Mammary epithelial cell (primary cell): Measurements from ENCODE around the gene OR51A7.
"Not testable (repeated sequence)": the region's sequence is repeated elsewhere in the genome, so short reads cannot be mapped to it uniquely, and the experiment has no call there.

ENCODE experiments used
- CTCF ChIP-seq, 2 donors: IDR thresholded peaks in 1 of 2; conservative IDR thresholded peaks in 1 of 2; 2 replicates each; pipeline ENCODE4 v1.5.1; 2011 to 2012; ENCODE audit warnings: inconsistent platforms in 2 of 2, low read length in 2 of 2, mild to moderate bottlenecking in 2 of 2, control low read depth in 1 of 2, low read depth in 1 of 2; ENCODE audit not compliant: insufficient read depth in 1 of 2; ENCODE audit errors: extremely low read depth in 1 of 2
- EZH2 ChIP-seq: IDR thresholded peaks from 2 replicates; pipeline ENCODE4 v1.6.1; 2012; ENCODE audit warnings: low read length, inconsistent platforms, borderline replicate concordance

GRCh38 chr11:4854286-4854685 is 49.3 kb upstream of the OR51A7 start:
- TF ChIP-seq CTCF (conservative IDR thresholded peaks at IDR 0.05 in 1 of 2, IDR thresholded peaks at IDR 0.05 in 1 of 2; ENCODE audit: extremely low read depth in 1 of 2, insufficient read depth in 1 of 2, low read depth in 1 of 2, low read length in 2 of 2); EZH2: not testable (repeated sequence)
